HCT116 (cell line): ENCODE results near the gene SNAI1. TPM values are rescaled to one million over a fixed set of nuclear protein-coding genes. Genes with fewer than 3 reads are reported as not detected.

Experiments used
- ATAC-seq: fragments of 200-7000 bp; cut with Tn5 transposase; 2 replicates; pipeline ENCODE4 v1.9.1; 2020; ENCODE audit warnings: mild to moderate bottlenecking, moderate library complexity
- BruUV-seq: library from RNA; stranded (reverse); fragments of 400-500 nt; replicated peaks from 2 replicates; lab custom pipeline; 2021; lab: Mats Ljungman, UMichigan
- CTCF ChIA-PET: fragments of 300-600 bp; sonication (Branson Sonifier 250); formaldehyde crosslinking; loops from one replicate; lab custom pipeline; 2021; ENCODE audit warnings: antibody characterized with exemption; lab: Charles Lee
- POLR2A ChIA-PET: fragments of 300-600, 350-600 bp; sonication (Branson Sonifier 250); formaldehyde crosslinking; loops from one replicate; lab custom pipeline; 2021; ENCODE audit warnings: antibody characterized with exemption; lab: Charles Lee
- RAD21 ChIA-PET, 2 experiments: fragments of 300-600 bp; sonication (Branson Sonifier 250); formaldehyde crosslinking; loops; one replicate each; lab custom pipeline; 2023; ENCODE audit warnings: low total read pairs in 2 of 2; ENCODE audit not compliant: uncharacterized antibody in 2 of 2, unreplicated experiment in 2 of 2, low non-redundant PET in 1 of 2; lab: Charles Lee
- DNase-seq: peaks from one replicate; pipeline ENCODE4 v3.0.0-alpha.2; 2010; ENCODE audit warnings: low read depth, low spot score
- H2AFZ ChIP-seq: fragments of 200-600 bp; shearing (Covaris generic), sonication (generic); 2 replicates; pipeline ENCODE4 v1.6.1; 2017; ENCODE audit warnings: low read depth, mixed run types, mixed read lengths, antibody characterized with exemption, low read length; ENCODE audit not compliant: poor library complexity, severe bottlenecking
- H3K27ac ChIP-seq: 2 replicates; pipeline ENCODE4 v1.5.1; 2012; ENCODE audit warnings: low read depth, low read length
- H3K27me3 ChIP-seq: fragments of 200-600 bp; sonication (generic); 2 replicates; pipeline ENCODE4 v1.6.1; 2016; ENCODE audit warnings: mixed run types, low read length, mixed read lengths; ENCODE audit not compliant: insufficient read depth
- H3K36me3 ChIP-seq, 2 experiments: fragments of 200-500 bp in 1 of 2; fragments of 200-600 bp in 1 of 2; sonication (Bioruptor generic) in 1 of 2; sonication (generic) in 1 of 2; 2 replicates each; pipeline versions ENCODE4 v1.5.1 to v1.6.1; 2014 to 2016; ENCODE audit warnings: low read length in 2 of 2, inconsistent platforms in 1 of 2, mixed read lengths in 1 of 2, mixed run types in 1 of 2; ENCODE audit not compliant: insufficient read depth in 2 of 2, control insufficient read depth in 1 of 2
- H3K4me1 ChIP-seq, 2 experiments: fragments of 200-600 bp in 1 of 2; sonication (generic) in 1 of 2; 2 replicates each; pipeline versions ENCODE4 v1.5.1 to v1.6.1; 2012 to 2017; ENCODE audit warnings: low read length in 2 of 2, inconsistent platforms in 1 of 2, mild to moderate bottlenecking in 1 of 2, mixed read lengths in 1 of 2, mixed run types in 1 of 2, moderate library complexity in 1 of 2; ENCODE audit not compliant: insufficient read depth in 2 of 2, control insufficient read depth in 1 of 2
- H3K4me2 ChIP-seq: fragments of 200-600 bp; sonication (generic); 2 replicates; pipeline ENCODE4 v1.6.1; 2017; ENCODE audit warnings: mixed run types, low read length, mixed read lengths
- H3K4me3 ChIP-seq, 2 experiments: fragments of 200-600 bp in 1 of 2; sonication (generic) in 1 of 2; replicated peaks in 1 of 2; 2 replicates each; pipeline ENCODE4 v1.5.1; 2011 to 2016; ENCODE audit warnings: low read length in 2 of 2, control low read depth in 1 of 2, low read depth in 1 of 2, mild to moderate bottlenecking in 1 of 2, mixed read lengths in 1 of 2, mixed run types in 1 of 2
- H3K79me2 ChIP-seq: fragments of 200-600 bp; sonication (generic); 2 replicates; pipeline ENCODE4 v1.6.1; 2017; ENCODE audit warnings: mild to moderate bottlenecking, mixed run types, low read length, moderate library complexity, mixed read lengths; ENCODE audit not compliant: insufficient read depth
- H3K9ac ChIP-seq: fragments of 200-600 bp; sonication (generic); 2 replicates; pipeline ENCODE4 v1.6.1; 2016; ENCODE audit warnings: low read length, mixed read lengths
- H3K9me2 ChIP-seq: fragments of 200-600 bp; sonication (generic), shearing (Covaris generic); 2 replicates; pipeline ENCODE4 v1.6.1; 2017; ENCODE audit warnings: mixed run types, mild to moderate bottlenecking, moderate library complexity; ENCODE audit not compliant: insufficient read depth
- H3K9me3 ChIP-seq, 2 experiments: fragments of 200-500 bp in 1 of 2; fragments of 200-600 bp in 1 of 2; sonication (Bioruptor generic) in 1 of 2; sonication (generic) in 1 of 2; 2 replicates each; pipeline ENCODE4 v1.6.1; 2014 to 2017; ENCODE audit warnings: low read length in 2 of 2, mixed read lengths in 2 of 2, inconsistent platforms in 1 of 2, low read depth in 1 of 2, mild to moderate bottlenecking in 1 of 2, mixed run types in 1 of 2, moderate library complexity in 1 of 2; ENCODE audit not compliant: control insufficient read depth in 1 of 2, insufficient read depth in 1 of 2
- H4K20me1 ChIP-seq: fragments of 200-600 bp; sonication (generic), shearing (Covaris generic); 2 replicates; pipeline ENCODE4 v1.6.1; 2017; ENCODE audit warnings: mixed run types, mild to moderate bottlenecking, moderate library complexity; ENCODE audit not compliant: insufficient read depth
- CEBPB ChIP-seq: IDR thresholded peaks from 2 replicates; pipeline ENCODE4 v1.6.1; 2012; ENCODE audit warnings: low read depth
- CTCF ChIP-seq, 3 experiments: fragments of 200-600 bp in 1 of 3; sonication (generic) in 1 of 3; IDR thresholded peaks in 2 of 3; conservative IDR thresholded peaks in 1 of 3; 2 replicates each; pipeline ENCODE4 v1.5.1; 2012 to 2017; ENCODE audit warnings: low read depth in 2 of 3, low read length in 2 of 3, antibody characterized with exemption in 1 of 3, borderline replicate concordance in 1 of 3, control low read depth in 1 of 3, mild to moderate bottlenecking in 1 of 3, mixed read lengths in 1 of 3, mixed run types in 1 of 3, moderate library complexity in 1 of 3; ENCODE audit not compliant: insufficient read depth in 1 of 3
- EZH2 ChIP-seq: fragments of 200-600 bp; sonication (generic); IDR thresholded peaks from 2 replicates; pipeline ENCODE4 v1.6.1; 2017; ENCODE audit warnings: antibody characterized with exemption, mixed run types
- FOSL1 ChIP-seq: IDR thresholded peaks from 2 replicates; pipeline ENCODE4 v1.6.1; 2012; ENCODE audit warnings: low read depth
- JUND ChIP-seq: IDR thresholded peaks from 2 replicates; pipeline ENCODE4 v1.6.1; 2012
- POLR2A ChIP-seq: IDR thresholded peaks from 2 replicates; pipeline ENCODE4 v1.7.0; 2011; ENCODE audit warnings: borderline replicate concordance; ENCODE audit not compliant: insufficient read depth, insufficient read length; ENCODE audit errors: extremely low read depth
- POLR2AphosphoS5 ChIP-seq: IDR thresholded peaks from 2 replicates; pipeline ENCODE4 v1.6.1; 2011; ENCODE audit warnings: mild to moderate bottlenecking, low read depth, low read length, moderate library complexity
- RAD21 ChIP-seq: IDR thresholded peaks from 2 replicates; pipeline ENCODE4 v1.6.1; 2012; ENCODE audit warnings: low read depth, mild to moderate bottlenecking
- REST ChIP-seq: IDR thresholded peaks from 2 replicates; pipeline ENCODE4 v1.6.1; 2012; ENCODE audit warnings: low read depth
- SP1 ChIP-seq: IDR thresholded peaks from 2 replicates; pipeline ENCODE4 v1.6.1; 2012; ENCODE audit warnings: low read depth
- SRF ChIP-seq: IDR thresholded peaks from 2 replicates; pipeline ENCODE4 v1.6.1; 2012; ENCODE audit warnings: low read depth
- YY1 ChIP-seq: IDR thresholded peaks from 2 replicates; pipeline ENCODE4 v1.6.1; 2011; ENCODE audit warnings: low read length, low read depth, moderate library complexity, mild to moderate bottlenecking; ENCODE audit not compliant: insufficient replicate concordance; ENCODE audit errors: extremely low read depth
- ZFX ChIP-seq: fragments of 450-650 bp; IDR thresholded peaks from 2 replicates; pipeline ENCODE4 v1.6.1; 2017
- ZNF274 ChIP-seq: fragments of 200-500 bp; sonication (Bioruptor generic); IDR thresholded peaks from 2 replicates; pipeline ENCODE4 v1.6.1; 2014; ENCODE audit warnings: mild to moderate bottlenecking, low read depth, low read length, inconsistent platforms
- intact Hi-C: fragments of 100-400 bp; cut with micrococcal nuclease; formaldehyde crosslinking; loops from 2 replicates; pipeline ENCODE4 v1.10.0; 2022
- total RNA-seq: library from RNA; stranded (reverse); gene quantifications from one replicate; pipeline ENCODE4 v1.2.1, GENCODE V29; 2021; ENCODE audit not compliant: unreplicated experiment

The SNAI1 gene
- total RNA-seq, 1 experiment from 2014 or later = 13.4 TPM

- Histone ChIP-seq H3K9me2 (no peaks in the 10 kb centered on the region), H3K4me1 (no peaks in the 10 kb centered on the region), H3K9ac (no peak overlapping the region), H3K36me3 (no peaks in the 10 kb centered on the region), H3K4me2 (no peak overlapping the region), H4K20me1 (no peaks in the 10 kb centered on the region)
- BruUV-seq = no TSS peak
- 0 out of 2 replicates have a peak, but pooled peaks have one; percentile 39 for ATAC-seq
- intact Hi-C loops = no loop called here
- RAD21 ChIA-PET = no interaction called here
- POLR2A ChIA-PET = no interaction called here
- DNase-seq = no peak
- CTCF ChIA-PET = interaction anchor here (1.1 to 1.4 kb wide), 2 partner anchors 48 to 58 kb away, joined by 4 to 7 read pairs; no protein-coding TSS in a partner anchor
- TF ChIP-seq SP1 (no peak), ZNF274 (no peak), SRF (no peak)
- TF ChIP-seq, all 23 proteins: peak for 0
- no peak overlapping the region for H2AFZ ChIP-seq
- no peaks in the 10 kb centered on the region for H3K27me3 ChIP-seq
- H3K79me2 ChIP-seq = no peaks in the 10 kb centered on the region
- H3K4me3 ChIP-seq = no peak overlapping the region
- H3K9me3 ChIP-seq = no peaks in the 10 kb centered on the region
- no peak overlapping the region for H3K27ac ChIP-seq
Observed at GRCh38 chr20:50012282-50013263, 29.8 kb downstream of the SNAI1 start.

DNA sequence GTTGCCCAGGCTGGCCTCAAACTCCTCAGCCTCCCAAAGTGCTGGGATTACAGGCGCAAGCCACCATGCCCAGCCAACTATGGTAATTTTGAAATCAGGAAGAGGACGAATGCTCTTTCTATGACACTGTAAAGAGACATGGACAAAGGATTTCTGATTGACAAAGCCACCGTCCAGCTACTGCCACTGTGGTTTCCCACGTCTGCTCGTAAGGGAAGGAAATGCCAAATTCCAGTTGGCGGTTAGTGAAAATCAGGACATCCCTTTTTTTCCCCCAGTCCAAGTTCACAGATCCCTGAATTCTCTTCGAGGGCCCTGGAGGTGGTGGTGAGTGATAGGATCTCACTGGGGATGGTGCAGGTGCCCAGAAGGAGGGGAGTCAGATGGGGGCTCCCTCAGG lies 31.2 kb downstream of the SNAI1 start:
- H3K36me3 ChIP-seq = no peaks in the 10 kb centered on the region
- no TSS peak for BruUV-seq
- POLR2A ChIA-PET = no interaction called here
- no peak for DNase-seq
- H3K4me3 ChIP-seq = no peak overlapping the region
- H3K4me1 ChIP-seq = no peaks in the 10 kb centered on the region
- H3K9me2 ChIP-seq = no peaks in the 10 kb centered on the region
- RAD21 ChIA-PET = no interaction called here
- H3K27me3 ChIP-seq = no peaks in the 10 kb centered on the region
- H2AFZ ChIP-seq = no peak overlapping the region
- intact Hi-C loops = no loop called here
- CTCF ChIA-PET = interaction anchor here (1.4 kb wide), 1 partner anchor 49 kb away, joined by 7 read pairs; no protein-coding TSS in a partner anchor
- H3K79me2 ChIP-seq = no peaks in the 10 kb centered on the region
- no peaks in the 10 kb centered on the region for H4K20me1 ChIP-seq
- ATAC-seq = no peak
- no peaks in the 10 kb centered on the region for H3K9me3 ChIP-seq
- H3K27ac ChIP-seq = no peak overlapping the region
- no peak overlapping the region for H3K9ac ChIP-seq
- H3K4me2 ChIP-seq = no peak overlapping the region
- no peak for TF ChIP-seq EZH2
- TF ChIP-seq SP1 = no peak
- no peak for TF ChIP-seq POLR2AphosphoS5
- no peak for TF ChIP-seq ZFX
- no peak for TF ChIP-seq POLR2A
- TF ChIP-seq CTCF (IDR thresholded peaks at IDR 0.05 in 2 of 3, conservative IDR thresholded peaks at IDR 0.05 in 1 of 3; ENCODE audit: borderline replicate concordance in 1 of 3, insufficient read depth in 1 of 3, low read depth in 2 of 3, low read length in 2 of 3) = no peak
- no peak for TF ChIP-seq FOSL1
- TF ChIP-seq RAD21 = no peak
- no peak for TF ChIP-seq REST
- TF ChIP-seq YY1 = no peak
- no peak for TF ChIP-seq JUND
- TF ChIP-seq CEBPB = no peak
